Neural crest cell (in vitro differentiated cells): ENCODE data around the gene DDAH1. TPM values are rescaled to one million over a fixed set of nuclear protein-coding genes. Genes with fewer than 3 reads are reported as not detected.

Experiments
- DNase-seq: peaks from one replicate; pipeline ENCODE4 v3.0.0; 2021; ENCODE audit warnings: low read depth, mixed read lengths, low spot score
- H3K27ac Mint-ChIP-seq: one replicate; pipeline ENCODE4 v1.8.0; 2021; ENCODE audit warnings: mild to moderate bottlenecking, mixed read lengths; ENCODE audit not compliant: unreplicated experiment
- H3K27me3 Mint-ChIP-seq: 2 replicates; pipeline ENCODE4 v1.8.0; 2021; ENCODE audit warnings: low read depth, mild to moderate bottlenecking, mixed read lengths
- H3K36me3 Mint-ChIP-seq: 2 replicates; pipeline ENCODE4 v1.8.0; 2021; ENCODE audit warnings: low read depth, mild to moderate bottlenecking, mixed read lengths
- H3K4me1 Mint-ChIP-seq: 2 replicates; pipeline ENCODE4 v1.8.0; 2021; ENCODE audit warnings: mixed read lengths
- H3K4me3 Mint-ChIP-seq: one replicate; pipeline ENCODE4 v1.8.0; 2021; ENCODE audit warnings: mild to moderate bottlenecking, mixed read lengths
- H3K9me3 Mint-ChIP-seq: 2 replicates; pipeline ENCODE4 v1.8.0; 2021; ENCODE audit warnings: mixed read lengths
- CTCF ChIP-seq: fragments of 200-600 bp; sonication (generic); conservative IDR thresholded peaks from 2 replicates; pipeline ENCODE4 v1.5.0; 2021; ENCODE audit warnings: antibody characterized with exemption, mild to moderate bottlenecking
- total RNA-seq: library from RNA; stranded (reverse); gene quantifications from 2 replicates; pipeline ENCODE4 v1.2.1, GENCODE V29; 2021

The DDAH1 gene
- total RNA-seq, 1 donor from 2014 or later, result 22.3 TPM

- peaks cover 15% of the 10 kb centered on the region for H3K4me1 Mint-ChIP-seq
- peaks cover 2% of the 10 kb centered on the region for H3K9me3 Mint-ChIP-seq
- H3K4me3 Mint-ChIP-seq, result no peak overlapping the region
- H3K36me3 Mint-ChIP-seq, result no peaks in the 10 kb centered on the region
- H3K27me3 Mint-ChIP-seq, result no peaks in the 10 kb centered on the region
- H3K27ac Mint-ChIP-seq, result no peak overlapping the region
- DNase-seq, result no peak
- no peak for TF ChIP-seq CTCF
Observed at GRCh38 chr1:85342207-85342606, 122.8 kb downstream of the DDAH1 start.

- Mint-ChIP-seq H3K4me1 (peaks cover 15% of the 10 kb centered on the region), H3K27ac (no peak overlapping the region), H3K4me3 (no peak overlapping the region), H3K27me3 (no peaks in the 10 kb centered on the region), H3K9me3 (no peaks in the 10 kb centered on the region), H3K36me3 (no peaks in the 10 kb centered on the region)
- DNase-seq, result no peak
- TF ChIP-seq CTCF, result no peak
Observed at GRCh38 chr1:85340427-85340826, 124.5 kb downstream of the DDAH1 start.

DNA sequence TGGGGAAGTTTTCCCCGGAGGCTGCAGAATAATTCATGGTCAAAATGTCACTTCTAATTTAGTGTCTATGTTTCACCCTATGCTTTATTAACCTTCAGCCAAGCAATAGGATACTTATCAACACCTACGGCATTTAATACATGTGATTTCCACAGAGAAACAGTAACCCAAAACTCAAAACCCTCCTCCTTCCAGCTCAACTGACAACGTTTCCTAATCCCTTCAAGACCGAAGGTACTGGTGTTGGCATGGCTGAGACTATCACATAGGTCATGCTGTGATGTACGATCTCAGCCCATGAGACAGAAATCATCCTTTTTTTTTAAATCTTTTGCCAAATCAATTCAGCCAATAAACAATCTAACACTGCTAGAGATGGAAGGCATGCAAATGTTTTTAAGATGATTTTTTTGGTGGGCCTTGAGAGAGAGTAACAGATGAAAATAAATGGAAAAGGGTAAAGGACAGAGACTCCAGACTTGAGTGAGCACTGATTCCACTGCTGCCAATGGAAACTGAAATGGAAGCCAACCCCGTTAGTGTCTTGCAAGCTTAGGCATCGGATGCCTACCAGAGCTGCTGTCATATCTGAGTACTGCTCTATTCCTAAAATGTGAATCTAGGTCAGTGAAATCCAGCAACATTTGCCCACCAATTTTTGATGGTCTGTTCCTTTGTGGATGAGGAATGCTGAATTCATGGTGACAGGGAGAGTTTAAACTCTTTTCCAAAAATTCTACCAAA is 125.1 kb downstream of the DDAH1 start:
- Mint-ChIP-seq H3K4me1 (peaks cover 15% of the 10 kb centered on the region), H3K4me3 (no peak overlapping the region), H3K27me3 (no peaks in the 10 kb centered on the region), H3K27ac (no peak overlapping the region), H3K36me3 (no peaks in the 10 kb centered on the region), H3K9me3 (no peaks in the 10 kb centered on the region)
- no peak for TF ChIP-seq CTCF
- no peak for DNase-seq

GRCh38 chr1:85339089-85339488 is 125.9 kb downstream of the DDAH1 start:
- DNase-seq, result no peak
- no peak for TF ChIP-seq CTCF
- Mint-ChIP-seq H3K4me1 (peaks cover 10% of the 10 kb centered on the region), H3K9me3 (peaks cover 1% of the 10 kb centered on the region), H3K27me3 (no peaks in the 10 kb centered on the region), H3K36me3 (peaks cover 4% of the 10 kb centered on the region), H3K27ac (no peak overlapping the region), H3K4me3 (no peak overlapping the region)

- Mint-ChIP-seq H3K27me3 (no peaks in the 10 kb centered on the region), H3K4me1 (no peaks in the 10 kb centered on the region), H3K27ac (no peak overlapping the region), H3K4me3 (no peak overlapping the region), H3K9me3 (peaks cover 11% of the 10 kb centered on the region), H3K36me3 (peaks cover 10% of the 10 kb centered on the region)
- TF ChIP-seq CTCF, result no peak
- DNase-seq, result no peak
Observed at GRCh38 chr1:85334962-85335361, 130.0 kb downstream of the DDAH1 start.
